ENCODE results near the gene PGAP1.
A peak's percentile ranks its signal among the peaks of the same experiment; 100 is the strongest.

Gene PGAP1

GRCh38 chr2:196926562-196927375 lies at the start of gene PGAP1:
Gene PGAP1 (minus strand): TSS chr2:196926707. CDS start chr2:196926616, 91 bp downstream.
- DNase-seq: peak; percentile 83 to 93

GRCh38 chr2:196974970-196975369 lies 48.5 kb upstream of the PGAP1 start:
- no peak for DNase-seq

DNA sequence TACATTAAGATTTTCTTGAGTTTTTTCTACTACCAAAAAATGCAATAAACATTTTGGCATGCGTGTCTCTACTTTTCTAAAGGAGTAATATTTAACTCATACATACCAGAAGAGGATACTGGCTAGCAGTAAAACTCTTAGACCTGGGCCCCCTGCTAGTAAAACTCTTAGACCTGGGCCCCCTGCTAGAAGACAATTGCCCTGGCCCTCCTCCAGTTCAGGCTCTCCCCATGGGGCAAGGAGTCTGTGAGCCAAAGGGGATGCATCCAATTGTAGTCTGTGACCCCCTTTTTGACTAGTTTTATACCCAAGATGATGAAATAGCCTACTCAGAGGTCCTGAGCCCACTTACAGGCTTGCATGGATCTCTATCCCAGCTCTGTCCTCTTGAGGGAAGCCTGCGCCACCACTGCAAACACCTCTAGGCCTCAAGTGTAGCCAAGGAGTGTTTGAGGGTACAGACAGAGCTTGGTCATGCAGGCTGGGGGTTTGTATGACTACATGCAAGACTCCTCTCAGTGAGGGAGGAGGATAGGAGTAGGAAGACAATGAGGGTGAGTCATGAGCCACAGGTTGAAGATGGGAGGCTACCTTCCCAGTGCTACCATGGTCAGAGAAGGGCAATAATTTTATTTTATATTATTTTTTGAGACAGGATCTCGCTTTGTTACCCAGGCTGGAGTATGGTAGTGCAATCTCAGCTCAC lies 45.2 kb upstream of the PGAP1 start:
- DNase-seq: no peak

GRCh38 chr2:196970099-196970498 lies 43.6 kb upstream of the PGAP1 start:
- DNase-seq: no peak

GRCh38 chr2:196968516-196968915 lies 42.0 kb upstream of the PGAP1 start:
- no peak for DNase-seq

GRCh38 chr2:196967775-196968174 lies 41.3 kb upstream of the PGAP1 start:
- no peak for DNase-seq

DNA sequence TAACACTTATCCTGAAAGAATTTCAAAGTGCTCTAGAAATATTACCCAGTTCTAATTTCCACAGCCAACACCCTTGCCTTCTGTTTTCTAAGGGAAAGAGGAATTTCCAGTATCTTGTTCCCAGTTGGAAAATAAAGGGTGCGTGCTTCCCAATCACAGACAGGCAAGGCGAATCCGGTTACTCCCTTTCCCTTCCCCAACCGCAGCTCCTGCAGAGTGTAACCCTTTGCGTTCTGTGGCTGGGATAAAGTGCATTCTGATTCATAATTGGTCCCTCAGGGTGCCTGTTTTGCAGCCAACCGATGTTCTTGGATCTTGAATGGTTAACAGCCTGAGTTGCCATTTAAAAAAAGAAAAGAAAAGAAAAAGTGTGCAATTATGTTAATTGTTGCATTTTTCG lies 40.6 kb upstream of the PGAP1 start:
- DNase-seq: no peak

- DNase-seq: no peak
These were observed 39.6 kb upstream of the PGAP1 start for GRCh38 chr2:196966061-196966460.

GRCh38 chr2:196965651-196966050 lies 39.1 kb upstream of the PGAP1 start:
- no peak for DNase-seq

DNA sequence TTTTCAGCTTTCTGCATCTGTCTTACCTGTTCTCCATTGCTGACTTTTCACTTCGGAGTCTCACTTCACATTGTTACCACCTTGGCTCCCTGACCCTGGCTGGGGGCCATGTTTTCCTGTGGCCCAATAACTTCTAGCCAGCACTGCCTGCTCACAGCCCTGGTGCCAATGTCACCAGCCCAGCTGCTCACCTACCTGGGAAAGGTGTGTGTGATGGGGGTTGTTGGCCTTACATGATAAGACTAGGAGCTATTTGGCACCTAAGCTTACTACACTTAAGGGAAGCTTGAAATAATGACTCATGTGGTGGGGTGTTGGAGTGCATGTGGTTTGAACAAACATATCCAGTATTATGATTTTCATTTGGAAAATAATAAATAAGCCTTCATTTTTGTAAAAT lies 37.5 kb upstream of the PGAP1 start:
- DNase-seq: no peak

DNA sequence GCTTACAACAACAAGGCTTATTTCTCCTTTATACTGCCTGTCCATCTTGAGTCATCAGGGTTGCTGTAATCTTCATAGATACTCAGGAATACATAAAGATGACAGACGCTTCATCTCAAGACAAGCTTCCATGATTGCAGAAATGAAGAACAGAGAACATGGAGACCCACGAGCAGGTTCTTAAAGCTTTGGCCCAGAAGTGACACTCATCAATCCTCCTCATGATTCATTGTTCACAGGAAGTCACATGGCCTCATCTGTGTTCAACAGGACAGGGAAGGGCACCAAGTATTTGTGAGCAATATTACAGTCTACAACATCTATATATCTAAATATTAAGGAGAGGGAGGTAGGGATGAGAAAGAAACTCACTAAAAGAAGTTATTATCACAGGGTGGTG lies 36.5 kb upstream of the PGAP1 start:
- DNase-seq: no peak

GRCh38 chr2:196962325-196962724 lies 35.8 kb upstream of the PGAP1 start:
- DNase-seq: no peak

DNA sequence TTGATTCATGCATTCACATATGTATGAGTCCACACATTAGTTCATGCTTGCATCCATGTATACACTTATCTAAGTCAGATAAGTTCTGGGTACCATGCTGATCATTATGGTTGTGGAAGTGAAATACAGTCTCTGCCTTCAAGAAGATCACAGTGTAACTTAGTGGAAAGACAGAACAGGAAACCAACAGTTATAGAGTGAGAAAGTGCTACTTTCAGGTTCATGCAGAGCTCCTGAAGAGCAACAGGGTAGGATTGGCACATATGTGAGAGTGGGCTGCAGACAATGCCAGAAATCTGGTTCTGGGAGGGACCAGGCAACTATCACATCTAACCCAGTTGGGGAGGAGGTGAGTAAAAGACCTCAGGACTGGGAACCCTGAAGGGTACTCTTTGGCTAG lies 35.4 kb upstream of the PGAP1 start:
- no peak for DNase-seq

DNA sequence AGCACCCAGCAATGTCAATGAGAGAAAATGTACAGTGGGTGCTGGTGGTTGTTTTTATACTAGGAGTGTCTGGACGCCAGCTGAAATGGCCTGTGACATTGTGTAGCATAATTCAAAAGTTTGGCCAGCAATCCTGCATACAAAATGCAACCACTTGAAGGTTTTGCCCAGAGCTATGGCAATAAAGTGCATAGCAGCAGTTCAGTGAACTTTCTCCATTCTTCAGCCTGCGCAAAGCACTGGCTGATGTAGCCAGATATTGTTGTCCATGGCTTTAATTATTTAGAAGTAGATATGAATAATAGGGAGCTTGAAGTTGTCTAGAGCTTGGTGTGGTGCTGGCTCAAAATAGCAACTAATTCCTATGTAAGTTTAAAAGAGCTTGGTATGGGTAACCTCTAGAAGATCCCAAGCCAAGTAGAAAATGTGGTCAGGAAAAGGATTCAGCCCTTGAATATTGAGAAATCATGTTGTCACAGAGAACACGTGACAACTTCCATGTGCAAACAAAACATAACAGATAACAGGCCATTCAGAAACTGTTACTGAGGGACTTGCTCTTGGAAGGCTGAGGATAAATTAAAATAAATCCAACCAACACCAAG lies 33.3 kb upstream of the PGAP1 start:
- no peak for DNase-seq

DNA sequence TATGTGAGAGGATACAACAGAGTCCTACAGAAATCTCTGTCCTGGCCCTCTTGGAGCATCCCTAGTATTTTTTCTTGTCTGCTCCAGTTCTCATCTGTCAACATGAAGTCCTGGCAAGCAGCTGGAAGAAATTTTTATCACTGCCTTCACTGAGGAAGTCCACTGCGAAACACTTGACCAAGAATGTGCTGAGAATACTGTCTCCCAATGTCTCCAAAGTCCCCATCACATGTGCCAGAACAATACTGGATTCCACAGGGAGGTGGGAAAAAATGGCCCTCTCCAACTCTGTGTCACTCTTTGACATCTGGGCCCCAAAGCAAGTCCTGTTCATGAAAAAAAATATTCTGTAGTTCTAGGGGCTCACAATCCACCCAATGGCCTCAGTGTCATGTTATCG lies 32.8 kb upstream of the PGAP1 start:
- no peak for DNase-seq

DNA sequence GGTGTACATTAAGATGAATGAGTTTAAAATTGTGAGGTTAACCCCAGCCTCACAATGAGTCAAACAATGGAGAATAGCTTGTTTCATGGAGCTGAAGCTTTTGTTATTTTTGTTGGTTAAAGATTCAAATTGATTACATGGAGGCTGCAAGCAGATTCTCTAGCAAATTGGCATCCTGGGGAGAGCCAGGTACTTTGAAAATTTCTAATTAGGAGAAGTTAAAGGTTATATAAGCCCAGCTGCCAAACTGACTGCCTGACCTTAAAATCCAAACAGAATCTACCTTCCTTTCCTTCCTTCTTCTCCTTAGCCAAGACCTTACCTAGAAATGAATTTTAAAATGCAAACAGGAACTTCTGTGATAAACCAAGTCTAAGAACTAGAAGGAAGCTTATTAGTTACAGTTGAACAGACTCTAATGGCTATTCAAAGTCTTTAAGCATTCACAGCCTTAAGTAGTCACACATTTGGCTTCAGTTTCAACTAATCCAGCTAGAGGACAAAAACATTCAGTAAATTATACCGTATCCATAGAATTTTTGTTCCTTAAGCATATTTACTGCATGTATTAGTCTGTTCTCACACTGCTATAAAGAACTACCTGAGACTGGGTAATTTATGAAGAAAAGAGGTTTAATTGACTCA lies 31.5 kb upstream of the PGAP1 start:
- DNase-seq: no peak

- DNase-seq: no peak
These were observed 30.9 kb upstream of the PGAP1 start for GRCh38 chr2:196957442-196957841.

- no peak for DNase-seq
These were observed 29.6 kb upstream of the PGAP1 start for GRCh38 chr2:196956069-196956468.

GRCh38 chr2:196955036-196955435 lies 28.5 kb upstream of the PGAP1 start:
- DNase-seq: no peak

- no peak for DNase-seq
These were observed 27.5 kb upstream of the PGAP1 start for GRCh38 chr2:196954001-196954400.

DNA sequence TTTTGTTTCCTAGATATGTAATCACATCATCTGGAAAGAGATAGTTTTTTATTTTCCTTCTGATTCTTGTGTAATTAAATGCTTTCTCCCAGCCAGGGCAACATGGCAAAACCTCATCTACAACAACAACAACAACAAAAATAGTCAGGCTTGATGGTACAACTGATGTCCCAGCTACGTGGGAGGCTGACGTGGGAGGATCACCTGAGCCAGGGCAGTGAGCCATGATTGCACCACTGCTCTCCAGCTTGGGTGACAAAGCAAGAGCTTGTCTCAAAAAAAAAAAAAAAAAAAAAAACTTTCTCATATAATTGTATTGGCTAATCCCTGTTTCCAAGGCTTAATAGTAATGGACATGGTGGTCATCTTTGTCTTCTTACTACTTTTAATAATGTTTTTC lies 26.4 kb upstream of the PGAP1 start:
- no peak for DNase-seq

- no peak for DNase-seq
These were observed 25.5 kb upstream of the PGAP1 start for GRCh38 chr2:196951973-196952372.

DNA sequence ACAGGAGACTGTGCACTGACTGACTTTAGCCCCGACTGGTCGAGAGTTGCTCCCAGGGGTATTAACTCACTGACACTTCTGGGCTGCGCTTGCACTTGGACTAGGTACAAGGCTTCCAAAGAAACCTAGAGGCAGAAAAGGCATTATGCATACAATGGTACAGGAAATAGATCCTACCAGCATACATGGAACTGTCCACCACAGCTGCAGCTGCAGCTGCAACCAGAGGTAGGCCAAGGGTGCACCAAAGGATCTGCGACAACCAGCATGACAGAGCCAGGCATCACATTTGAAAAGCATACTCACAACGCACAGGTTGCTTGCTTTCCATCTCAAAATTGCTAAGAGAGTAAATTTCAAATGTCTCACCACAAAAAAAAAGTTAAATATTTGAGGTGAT lies 22.6 kb upstream of the PGAP1 start:
- DNase-seq: no peak

DNA sequence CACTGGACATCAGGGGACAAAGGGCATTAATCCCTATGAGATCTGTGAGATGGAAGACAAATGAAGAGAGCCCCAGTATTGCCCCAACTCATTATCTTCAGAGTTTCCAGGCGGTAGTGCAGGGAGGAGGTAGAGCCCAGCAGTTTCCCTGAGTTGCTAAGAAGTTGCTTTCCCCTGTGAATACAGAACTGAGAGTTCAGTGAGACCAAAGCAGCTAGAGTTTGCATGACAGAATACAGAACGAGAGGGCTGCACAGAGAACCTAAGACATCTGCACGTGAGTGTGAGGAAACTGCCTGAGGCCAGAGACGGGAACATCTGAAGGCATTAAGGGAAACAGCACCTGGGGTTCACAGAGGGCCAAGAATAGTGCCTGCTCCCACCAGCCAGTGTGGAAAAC lies 18.1 kb upstream of the PGAP1 start:
- DNase-seq: no peak
